ENCODE results near the gene CGN. TPM values are rescaled to one million over a fixed set of nuclear protein-coding genes. Genes with fewer than 3 reads are reported as not detected.

CGN gene
- total RNA-seq, 1 donor from 2014 or later = 128 TPM

GRCh38 chr1:151529211-151529702 lies 18.1 kb downstream of the CGN start:
- no peak overlapping the region for H3K4me3 Mint-ChIP-seq (ENCODE audit: low read depth)
- H3K4me1 Mint-ChIP-seq (ENCODE audit: low read depth) = no peaks in the 10 kb centered on the region
- no peaks in the 10 kb centered on the region for H3K27me3 Mint-ChIP-seq
- no peak for TF ChIP-seq CTCF (IDR thresholded peaks at IDR 0.05; ENCODE audit: unreplicated experiment)
- H3K36me3 Mint-ChIP-seq (ENCODE audit: insufficient read depth) = peaks cover 27% of the 10 kb centered on the region
- no peak overlapping the region for H3K27ac Mint-ChIP-seq
- DNase-seq (ENCODE audit: low spot score, unreplicated experiment) = no peak
- no peaks in the 10 kb centered on the region for H3K9me3 Mint-ChIP-seq (ENCODE audit: low read depth)

DNA sequence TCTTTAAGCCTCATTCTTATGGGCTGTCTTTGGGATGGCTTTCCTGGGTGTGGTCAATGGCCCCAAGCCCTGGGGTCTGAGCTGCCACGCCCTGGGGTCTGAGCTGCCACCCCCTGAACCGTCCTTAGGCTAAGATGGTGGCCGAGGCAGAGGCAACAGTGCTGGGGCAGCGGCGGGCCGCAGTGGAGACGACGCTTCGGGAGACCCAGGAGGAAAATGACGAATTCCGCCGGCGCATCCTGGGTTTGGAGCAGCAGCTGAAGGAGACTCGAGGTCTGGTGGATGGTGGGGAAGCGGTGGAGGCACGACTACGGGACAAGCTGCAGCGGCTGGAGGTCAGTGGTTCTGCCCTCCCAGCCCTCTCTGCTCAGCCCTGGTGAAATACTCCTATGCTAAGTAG lies 18.6 kb downstream of the CGN start:
- H3K27me3 Mint-ChIP-seq = no peaks in the 10 kb centered on the region
- TF ChIP-seq CTCF (IDR thresholded peaks at IDR 0.05; ENCODE audit: unreplicated experiment) = no peak
- peaks cover 27% of the 10 kb centered on the region for H3K36me3 Mint-ChIP-seq (ENCODE audit: insufficient read depth)
- H3K4me1 Mint-ChIP-seq (ENCODE audit: low read depth) = no peaks in the 10 kb centered on the region
- H3K4me3 Mint-ChIP-seq (ENCODE audit: low read depth) = no peak overlapping the region
- DNase-seq (ENCODE audit: low spot score, unreplicated experiment) = no peak
- H3K9me3 Mint-ChIP-seq (ENCODE audit: low read depth) = no peaks in the 10 kb centered on the region
- H3K27ac Mint-ChIP-seq = no peak overlapping the region

DNA sequence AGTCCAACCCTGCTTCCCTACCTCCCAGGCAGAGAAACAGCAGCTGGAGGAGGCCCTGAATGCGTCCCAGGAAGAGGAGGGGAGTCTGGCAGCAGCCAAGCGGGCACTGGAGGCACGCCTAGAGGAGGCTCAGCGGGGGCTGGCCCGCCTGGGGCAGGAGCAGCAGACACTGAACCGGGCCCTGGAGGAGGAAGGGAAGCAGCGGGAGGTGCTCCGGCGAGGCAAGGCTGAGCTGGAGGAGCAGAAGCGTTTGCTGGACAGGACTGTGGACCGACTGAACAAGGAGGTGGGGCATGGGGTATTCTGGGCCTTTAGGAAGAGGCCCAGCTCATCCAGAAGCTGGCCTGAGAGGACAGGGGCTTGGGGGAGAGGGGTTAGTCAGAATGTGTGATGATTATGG lies 19.3 kb downstream of the CGN start:
- Mint-ChIP-seq H3K4me1 (ENCODE audit: low read depth) (no peaks in the 10 kb centered on the region), H3K27me3 (no peaks in the 10 kb centered on the region), H3K27ac (peak overlapping the region; percentile 44), H3K4me3 (ENCODE audit: low read depth) (no peak overlapping the region), H3K9me3 (ENCODE audit: low read depth) (no peaks in the 10 kb centered on the region), H3K36me3 (ENCODE audit: insufficient read depth) (peaks cover 24% of the 10 kb centered on the region)
- no peak for DNase-seq (ENCODE audit: low spot score, unreplicated experiment)
- no peak for TF ChIP-seq CTCF (IDR thresholded peaks at IDR 0.05; ENCODE audit: unreplicated experiment)

GRCh38 chr1:151533870-151534269 lies 22.7 kb downstream of the CGN start:
- Mint-ChIP-seq H3K9me3 (ENCODE audit: low read depth) (no peaks in the 10 kb centered on the region), H3K4me1 (ENCODE audit: low read depth) (no peaks in the 10 kb centered on the region), H3K27me3 (no peaks in the 10 kb centered on the region), H3K36me3 (ENCODE audit: insufficient read depth) (peaks cover 31% of the 10 kb centered on the region), H3K27ac (no peak overlapping the region), H3K4me3 (ENCODE audit: low read depth) (no peak overlapping the region)
- DNase-seq (ENCODE audit: low spot score, unreplicated experiment) = no peak
- TF ChIP-seq CTCF (IDR thresholded peaks at IDR 0.05; ENCODE audit: unreplicated experiment) = no peak

- Mint-ChIP-seq H3K27me3 (no peaks in the 10 kb centered on the region), H3K4me3 (ENCODE audit: low read depth) (no peak overlapping the region), H3K36me3 (ENCODE audit: insufficient read depth) (peaks cover 28% of the 10 kb centered on the region), H3K4me1 (ENCODE audit: low read depth) (peaks cover 1% of the 10 kb centered on the region), H3K9me3 (ENCODE audit: low read depth) (no peaks in the 10 kb centered on the region), H3K27ac (no peak overlapping the region)
- peak; percentile 83 for TF ChIP-seq CTCF (IDR thresholded peaks at IDR 0.05; ENCODE audit: unreplicated experiment)
- DNase-seq (ENCODE audit: low spot score, unreplicated experiment) = peak; percentile 65
Measured at GRCh38 chr1:151534662-151535278, 23.6 kb downstream of the CGN start.
